ENCODE data around the gene FZR1.

GRCh38 chr19:3556978-3557460, 50.9 kb downstream of the FZR1 start:
- TF ChIP-seq, protein P1, sequence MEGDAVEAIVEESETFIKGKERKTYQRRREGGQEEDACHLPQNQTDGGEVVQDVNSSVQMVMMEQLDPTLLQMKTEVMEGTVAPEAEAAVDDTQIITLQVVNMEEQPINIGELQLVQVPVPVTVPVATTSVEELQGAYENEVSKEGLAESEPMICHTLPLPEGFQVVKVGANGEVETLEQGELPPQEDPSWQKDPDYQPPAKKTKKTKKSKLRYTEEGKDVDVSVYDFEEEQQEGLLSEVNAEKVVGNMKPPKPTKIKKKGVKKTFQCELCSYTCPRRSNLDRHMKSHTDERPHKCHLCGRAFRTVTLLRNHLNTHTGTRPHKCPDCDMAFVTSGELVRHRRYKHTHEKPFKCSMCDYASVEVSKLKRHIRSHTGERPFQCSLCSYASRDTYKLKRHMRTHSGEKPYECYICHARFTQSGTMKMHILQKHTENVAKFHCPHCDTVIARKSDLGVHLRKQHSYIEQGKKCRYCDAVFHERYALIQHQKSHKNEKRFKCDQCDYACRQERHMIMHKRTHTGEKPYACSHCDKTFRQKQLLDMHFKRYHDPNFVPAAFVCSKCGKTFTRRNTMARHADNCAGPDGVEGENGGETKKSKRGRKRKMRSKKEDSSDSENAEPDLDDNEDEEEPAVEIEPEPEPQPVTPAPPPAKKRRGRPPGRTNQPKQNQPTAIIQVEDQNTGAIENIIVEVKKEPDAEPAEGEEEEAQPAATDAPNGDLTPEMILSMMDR (IDR thresholded peaks at IDR 0.05 in 4 of 5, conservative IDR thresholded peaks at IDR 0.05 in 1 of 5) = peak in 3 of 5 experiments; percentile 27 to 31 (median 30)
- TF ChIP-seq POLR2A (IDR thresholded peaks at IDR 0.05) = no peak

Data from gastrocnemius medialis (tissue), 4 donors.